Neural cell (in vitro differentiated cells): ENCODE results near the gene SERINC5. TPM values are rescaled to one million over a fixed set of nuclear protein-coding genes. Genes with fewer than 3 reads are reported as not detected.

Experiments used
- H2AFZ ChIP-seq: fragments of 200-600, 300-800 bp; sonication (generic), shearing (Covaris generic); 2 replicates; pipeline ENCODE4 v1.6.0; 2014; ENCODE audit warnings: low read depth, mild to moderate bottlenecking, antibody characterized with exemption, low read length, moderate library complexity
- H3F3A ChIP-seq: fragments of 200-600 bp; shearing (Covaris generic); 2 replicates; pipeline ENCODE4 v1.6.1; 2016; ENCODE audit warnings: mild to moderate bottlenecking, moderate library complexity, mixed read lengths, antibody characterized with exemption, low read length; ENCODE audit not compliant: insufficient read depth, poor library complexity, severe bottlenecking
- H3K27ac ChIP-seq: fragments of 200-600, 300-800 bp; sonication (generic), shearing (Covaris generic); 2 replicates; pipeline ENCODE4 v1.5.1; 2014; ENCODE audit warnings: mild to moderate bottlenecking, low read length, moderate library complexity
- H3K27me3 ChIP-seq: fragments of 300-800, 200-600 bp; sonication (generic), shearing (Covaris generic); 2 replicates; pipeline ENCODE4 v1.6.0; 2014; ENCODE audit warnings: mild to moderate bottlenecking, low read depth, low read length, moderate library complexity; ENCODE audit not compliant: insufficient read depth
- H3K36me3 ChIP-seq: fragments of 300-800, 200-600 bp; sonication (generic), shearing (Covaris generic); 2 replicates; pipeline ENCODE4 v1.5.1; 2014; ENCODE audit warnings: mild to moderate bottlenecking, antibody characterized with exemption, low read length, moderate library complexity; ENCODE audit not compliant: insufficient read depth
- H3K4me2 ChIP-seq: fragments of 300-800, 200-600 bp; sonication (generic), shearing (Covaris generic); 2 replicates; pipeline ENCODE4 v1.6.0; 2014; ENCODE audit warnings: mild to moderate bottlenecking, low read length
- H3K4me3 ChIP-seq: fragments of 300-800, 200-600 bp; sonication (generic), shearing (Covaris generic); 2 replicates; pipeline ENCODE4 v1.5.1; 2014; ENCODE audit warnings: mild to moderate bottlenecking, low read length, moderate library complexity
- H3K79me2 ChIP-seq: fragments of 200-600 bp; shearing (Covaris generic); replicated peaks from 2 replicates; pipeline ENCODE4 v1.6.0; 2014; ENCODE audit warnings: mild to moderate bottlenecking, low read length, moderate library complexity; ENCODE audit not compliant: insufficient read depth
- H3K9ac ChIP-seq: fragments of 300-800, 200-600 bp; sonication (generic), shearing (Covaris generic); 2 replicates; pipeline ENCODE4 v1.6.1; 2016; ENCODE audit warnings: mild to moderate bottlenecking, low read length, mixed read lengths
- H3K9me2 ChIP-seq: fragments of 200-600 bp; shearing (Covaris generic); 2 replicates; pipeline ENCODE4 v1.6.1; 2016; ENCODE audit warnings: mild to moderate bottlenecking, low read length, mixed read lengths; ENCODE audit not compliant: insufficient read depth
- H3K9me3 ChIP-seq: fragments of 200-600, 300-800 bp; sonication (generic), shearing (Covaris generic); 2 replicates; pipeline ENCODE4 v1.6.1; 2016; ENCODE audit warnings: mild to moderate bottlenecking, mixed run types, low read length, moderate library complexity, mixed read lengths
- H4K20me1 ChIP-seq: fragments of 200-600 bp; shearing (Covaris generic); 2 replicates; pipeline ENCODE4 v1.6.1; 2016; ENCODE audit warnings: mild to moderate bottlenecking, mixed run types; ENCODE audit not compliant: insufficient read depth
- CTCF ChIP-seq: fragments of 450-650 bp; IDR thresholded peaks from 2 replicates; pipeline ENCODE4 v1.5.1; 2014; ENCODE audit warnings: antibody characterized with exemption, mild to moderate bottlenecking, moderate library complexity; ENCODE audit not compliant: poor library complexity, severe bottlenecking
- EP300 ChIP-seq: fragments of 450-650 bp; conservative IDR thresholded peaks from 2 replicates; pipeline ENCODE4 v1.6.1; 2014; ENCODE audit warnings: antibody characterized with exemption, mild to moderate bottlenecking, moderate library complexity; ENCODE audit not compliant: poor library complexity, severe bottlenecking
- EZH2 ChIP-seq: fragments of 200-600, 300-800 bp; shearing (Covaris generic), sonication (generic); IDR thresholded peaks from 2 replicates; pipeline ENCODE4 v1.6.1; 2014; ENCODE audit warnings: antibody characterized with exemption, low read length, borderline replicate concordance, mild to moderate bottlenecking; ENCODE audit not compliant: insufficient read depth, poor library complexity, severe bottlenecking
- MXI1 ChIP-seq: fragments of 450-650 bp; conservative IDR thresholded peaks from 2 replicates; pipeline ENCODE4 v1.6.1; 2014; ENCODE audit warnings: antibody characterized with exemption, mild to moderate bottlenecking; ENCODE audit not compliant: poor library complexity, severe bottlenecking
- POLR2AphosphoS5 ChIP-seq: IDR thresholded peaks from 2 replicates; pipeline ENCODE4 v1.6.1; 2012
- RAD21 ChIP-seq: fragments of 450-650 bp; conservative IDR thresholded peaks from 2 replicates; pipeline ENCODE4 v1.6.1; 2014; ENCODE audit warnings: antibody characterized with exemption, mild to moderate bottlenecking, moderate library complexity
- SMC3 ChIP-seq: fragments of 450-650 bp; conservative IDR thresholded peaks from 2 replicates; pipeline ENCODE4 v1.6.1; 2014; ENCODE audit warnings: antibody characterized with exemption, mild to moderate bottlenecking, moderate library complexity; ENCODE audit not compliant: poor library complexity
- TAF1 ChIP-seq: IDR thresholded peaks from 2 replicates; pipeline ENCODE4 v1.6.1; 2012; ENCODE audit warnings: low read depth
- polyA plus RNA-seq: library from polyadenylated mRNA; depleted of rRNA; stranded (reverse); fragments of >200 nt; gene quantifications from 2 replicates; pipeline ENCODE4 v1.2.3, GENCODE V29; 2014
- TF ChIP-seq, protein P1 (sequence below): IDR thresholded peaks from 2 replicates; pipeline ENCODE4 v1.6.1; 2012; ENCODE audit warnings: borderline replicate concordance

SERINC5 gene
- polyA plus RNA-seq, 1 donor from 2014 or later = 5.8 TPM

DNA sequence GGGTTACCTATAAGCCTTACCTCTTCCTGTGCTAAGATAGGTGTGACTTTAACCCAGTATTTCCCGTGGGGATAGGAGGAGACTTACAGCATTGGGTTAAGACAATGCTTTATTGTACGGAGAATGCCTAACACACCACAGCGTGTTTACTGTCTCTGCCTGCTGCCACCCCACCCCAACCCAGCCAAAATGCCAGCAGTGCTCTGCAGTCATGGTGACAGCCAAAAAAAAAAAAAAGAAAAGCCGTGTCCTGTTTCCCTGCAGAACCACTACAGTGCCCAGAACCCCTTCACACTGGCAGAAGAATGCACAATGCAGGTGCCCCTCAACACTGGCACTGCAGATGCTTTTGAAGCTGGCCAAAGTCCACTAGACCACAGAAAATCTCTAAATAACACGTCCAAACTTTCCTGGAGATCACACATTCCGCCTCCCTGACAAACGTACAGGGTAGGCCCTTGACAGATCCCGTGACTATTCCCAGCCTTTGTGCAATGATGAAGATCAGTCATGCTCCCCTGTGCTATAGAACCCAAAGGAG, 102.2 kb downstream of the SERINC5 start:
- Histone ChIP-seq H3F3A (no peaks in the 10 kb centered on the region), H3K4me2 (no peak overlapping the region), H3K9me3 (no peaks in the 10 kb centered on the region), H3K36me3 (no peaks in the 10 kb centered on the region), H2AFZ (no peak overlapping the region), H3K27ac (no peak overlapping the region), H3K27me3 (no peaks in the 10 kb centered on the region), H3K4me3 (no peak overlapping the region), H3K9ac (no peak overlapping the region), H3K79me2 (no peaks in the 10 kb centered on the region), H3K9me2 (no peaks in the 10 kb centered on the region), H4K20me1 (no peaks in the 10 kb centered on the region)
- TF ChIP-seq CTCF (no peak), TAF1 (no peak), SMC3 (no peak), EZH2 (no peak), RAD21 (no peak), MXI1 (no peak), EP300 (no peak), POLR2AphosphoS5 (no peak)
- TF ChIP-seq, protein P1, sequence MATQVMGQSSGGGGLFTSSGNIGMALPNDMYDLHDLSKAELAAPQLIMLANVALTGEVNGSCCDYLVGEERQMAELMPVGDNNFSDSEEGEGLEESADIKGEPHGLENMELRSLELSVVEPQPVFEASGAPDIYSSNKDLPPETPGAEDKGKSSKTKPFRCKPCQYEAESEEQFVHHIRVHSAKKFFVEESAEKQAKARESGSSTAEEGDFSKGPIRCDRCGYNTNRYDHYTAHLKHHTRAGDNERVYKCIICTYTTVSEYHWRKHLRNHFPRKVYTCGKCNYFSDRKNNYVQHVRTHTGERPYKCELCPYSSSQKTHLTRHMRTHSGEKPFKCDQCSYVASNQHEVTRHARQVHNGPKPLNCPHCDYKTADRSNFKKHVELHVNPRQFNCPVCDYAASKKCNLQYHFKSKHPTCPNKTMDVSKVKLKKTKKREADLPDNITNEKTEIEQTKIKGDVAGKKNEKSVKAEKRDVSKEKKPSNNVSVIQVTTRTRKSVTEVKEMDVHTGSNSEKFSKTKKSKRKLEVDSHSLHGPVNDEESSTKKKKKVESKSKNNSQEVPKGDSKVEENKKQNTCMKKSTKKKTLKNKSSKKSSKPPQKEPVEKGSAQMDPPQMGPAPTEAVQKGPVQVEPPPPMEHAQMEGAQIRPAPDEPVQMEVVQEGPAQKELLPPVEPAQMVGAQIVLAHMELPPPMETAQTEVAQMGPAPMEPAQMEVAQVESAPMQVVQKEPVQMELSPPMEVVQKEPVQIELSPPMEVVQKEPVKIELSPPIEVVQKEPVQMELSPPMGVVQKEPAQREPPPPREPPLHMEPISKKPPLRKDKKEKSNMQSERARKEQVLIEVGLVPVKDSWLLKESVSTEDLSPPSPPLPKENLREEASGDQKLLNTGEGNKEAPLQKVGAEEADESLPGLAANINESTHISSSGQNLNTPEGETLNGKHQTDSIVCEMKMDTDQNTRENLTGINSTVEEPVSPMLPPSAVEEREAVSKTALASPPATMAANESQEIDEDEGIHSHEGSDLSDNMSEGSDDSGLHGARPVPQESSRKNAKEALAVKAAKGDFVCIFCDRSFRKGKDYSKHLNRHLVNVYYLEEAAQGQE = no peak

- H3K27ac ChIP-seq = no peak overlapping the region
- no peaks in the 10 kb centered on the region for H3K9me2 ChIP-seq
- no peaks in the 10 kb centered on the region for H4K20me1 ChIP-seq
- H3K9ac ChIP-seq = no peak overlapping the region
- no peak overlapping the region for H2AFZ ChIP-seq
- H3K4me3 ChIP-seq = no peak overlapping the region
- no peaks in the 10 kb centered on the region for H3K9me3 ChIP-seq
- no peaks in the 10 kb centered on the region for H3K79me2 ChIP-seq
- no peaks in the 10 kb centered on the region for H3K36me3 ChIP-seq
- H3K4me2 ChIP-seq = no peak overlapping the region
- H3K27me3 ChIP-seq = no peaks in the 10 kb centered on the region
- no peaks in the 10 kb centered on the region for H3F3A ChIP-seq
- TF ChIP-seq RAD21 (no peak), MXI1 (no peak), CTCF (no peak), SMC3 (no peak), POLR2AphosphoS5 (no peak), EP300 (no peak), TAF1 (no peak)
- TF ChIP-seq, protein P1 = no peak
These were observed 103.1 kb downstream of the SERINC5 start for GRCh38 chr5:80152778-80153177.
